ENCODE measurements around the gene NTM. TPM values are rescaled to one million over a fixed set of nuclear protein-coding genes. Genes with fewer than 3 reads are reported as not detected.

The NTM gene
- total RNA-seq, 2 donors from 2014 or later: 1.7 to 3.6 TPM

DNA sequence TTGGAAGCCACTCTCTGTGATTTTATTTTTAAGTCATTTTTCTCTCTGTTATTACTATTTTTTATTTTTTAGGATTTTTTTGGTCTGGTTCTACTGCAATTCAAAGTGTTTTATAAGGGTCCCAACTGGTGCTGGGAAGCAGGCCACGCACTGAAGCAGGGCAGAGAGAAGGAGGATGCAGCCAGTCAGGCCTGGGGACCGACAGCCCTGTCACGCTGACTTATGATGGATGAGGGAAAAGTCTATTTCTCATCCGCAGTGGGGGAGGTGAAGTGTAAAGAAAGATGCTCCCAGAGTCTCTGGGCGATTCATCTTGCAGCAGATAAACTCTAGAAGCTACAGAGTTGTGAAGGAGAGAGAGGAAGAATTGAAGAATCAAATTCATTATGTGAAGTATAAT is 191.6 kb downstream of the NTM start:
- no peak overlapping the region for H3K4me3 ChIP-seq (ENCODE audit: low read length)
- H3K4me1 ChIP-seq (ENCODE audit: control insufficient read depth, insufficient read depth, low read length): no peaks in the 10 kb centered on the region
- Mint-ChIP-seq H3K36me3 (ENCODE audit: low read depth) (no peaks in the 10 kb centered on the region), H3K27ac (no peak overlapping the region), H3K9me3 (peaks cover 1% of the 10 kb centered on the region), H3K4me3 (no peak overlapping the region), H3K4me1 (peaks cover 15% of the 10 kb centered on the region), H3K27me3 (ENCODE audit: insufficient read depth) (no peaks in the 10 kb centered on the region)
- no peaks in the 10 kb centered on the region for H3K27me3 ChIP-seq (ENCODE audit: control insufficient read depth, insufficient read depth, low read length, poor library complexity, severe bottlenecking)
- no peak overlapping the region for H3K9ac ChIP-seq (ENCODE audit: extremely low read depth, low read length, poor library complexity, severe bottlenecking)
- TF ChIP-seq, protein P1, sequence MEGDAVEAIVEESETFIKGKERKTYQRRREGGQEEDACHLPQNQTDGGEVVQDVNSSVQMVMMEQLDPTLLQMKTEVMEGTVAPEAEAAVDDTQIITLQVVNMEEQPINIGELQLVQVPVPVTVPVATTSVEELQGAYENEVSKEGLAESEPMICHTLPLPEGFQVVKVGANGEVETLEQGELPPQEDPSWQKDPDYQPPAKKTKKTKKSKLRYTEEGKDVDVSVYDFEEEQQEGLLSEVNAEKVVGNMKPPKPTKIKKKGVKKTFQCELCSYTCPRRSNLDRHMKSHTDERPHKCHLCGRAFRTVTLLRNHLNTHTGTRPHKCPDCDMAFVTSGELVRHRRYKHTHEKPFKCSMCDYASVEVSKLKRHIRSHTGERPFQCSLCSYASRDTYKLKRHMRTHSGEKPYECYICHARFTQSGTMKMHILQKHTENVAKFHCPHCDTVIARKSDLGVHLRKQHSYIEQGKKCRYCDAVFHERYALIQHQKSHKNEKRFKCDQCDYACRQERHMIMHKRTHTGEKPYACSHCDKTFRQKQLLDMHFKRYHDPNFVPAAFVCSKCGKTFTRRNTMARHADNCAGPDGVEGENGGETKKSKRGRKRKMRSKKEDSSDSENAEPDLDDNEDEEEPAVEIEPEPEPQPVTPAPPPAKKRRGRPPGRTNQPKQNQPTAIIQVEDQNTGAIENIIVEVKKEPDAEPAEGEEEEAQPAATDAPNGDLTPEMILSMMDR (conservative IDR thresholded peaks at IDR 0.05): no peak
- WGBS, 2 experiments (ENCODE audit: insufficient coverage in 1 of 2, insufficient read length in 1 of 2): 87 to 90% methylated on average over 2 to 5 of the region's 5 CpGs
- H3K27ac ChIP-seq (ENCODE audit: low read depth, low read length): peak overlapping the region; percentile 6
- DNase-seq: no peak
- no peaks in the 10 kb centered on the region for H3K9me3 ChIP-seq (ENCODE audit: control insufficient read depth, low read length)
- no peaks in the 10 kb centered on the region for H3K36me3 ChIP-seq (ENCODE audit: control insufficient read depth, insufficient read depth, low read length)

DNA sequence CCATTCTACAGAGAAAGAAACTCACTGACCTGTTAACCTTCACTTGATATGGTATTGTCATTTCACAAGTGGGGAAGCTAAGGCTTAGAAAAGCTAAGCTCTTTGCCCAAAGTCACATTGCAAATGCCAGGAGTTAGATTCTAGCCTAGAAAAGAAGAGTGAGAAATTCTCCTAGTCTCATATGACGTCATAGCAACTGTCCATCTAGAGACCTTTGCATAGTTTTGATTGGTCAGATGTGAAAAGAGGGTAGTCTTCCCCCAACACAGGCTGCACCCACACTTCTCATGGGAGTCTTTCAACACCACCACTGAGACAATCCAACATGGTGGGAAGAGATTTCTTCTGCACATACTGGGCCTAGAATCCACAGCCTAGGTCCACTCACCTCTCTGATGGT is 197.9 kb downstream of the NTM start:
- Mint-ChIP-seq H3K4me1 (peaks cover 6% of the 10 kb centered on the region), H3K9me3 (no peaks in the 10 kb centered on the region), H3K36me3 (ENCODE audit: low read depth) (no peaks in the 10 kb centered on the region), H3K27ac (no peak overlapping the region), H3K27me3 (ENCODE audit: insufficient read depth) (no peaks in the 10 kb centered on the region), H3K4me3 (no peak overlapping the region)
- H3K27me3 ChIP-seq (ENCODE audit: control insufficient read depth, insufficient read depth, low read length, poor library complexity, severe bottlenecking): no peaks in the 10 kb centered on the region
- no peaks in the 10 kb centered on the region for H3K9me3 ChIP-seq (ENCODE audit: control insufficient read depth, low read length)
- no peaks in the 10 kb centered on the region for H3K4me1 ChIP-seq (ENCODE audit: control insufficient read depth, insufficient read depth, low read length)
- no peaks in the 10 kb centered on the region for H3K36me3 ChIP-seq (ENCODE audit: control insufficient read depth, insufficient read depth, low read length)
- 75 to 100% methylated on average over 1 of the region's 1 CpG for WGBS, 2 experiments (ENCODE audit: insufficient coverage in 1 of 2, insufficient read length in 1 of 2)
- no peak overlapping the region for H3K27ac ChIP-seq (ENCODE audit: low read depth, low read length)
- no peak for DNase-seq
- no peak overlapping the region for H3K9ac ChIP-seq (ENCODE audit: extremely low read depth, low read length, poor library complexity, severe bottlenecking)
- TF ChIP-seq, protein P1 (conservative IDR thresholded peaks at IDR 0.05): no peak
- H3K4me3 ChIP-seq (ENCODE audit: low read length): no peak overlapping the region

DNA sequence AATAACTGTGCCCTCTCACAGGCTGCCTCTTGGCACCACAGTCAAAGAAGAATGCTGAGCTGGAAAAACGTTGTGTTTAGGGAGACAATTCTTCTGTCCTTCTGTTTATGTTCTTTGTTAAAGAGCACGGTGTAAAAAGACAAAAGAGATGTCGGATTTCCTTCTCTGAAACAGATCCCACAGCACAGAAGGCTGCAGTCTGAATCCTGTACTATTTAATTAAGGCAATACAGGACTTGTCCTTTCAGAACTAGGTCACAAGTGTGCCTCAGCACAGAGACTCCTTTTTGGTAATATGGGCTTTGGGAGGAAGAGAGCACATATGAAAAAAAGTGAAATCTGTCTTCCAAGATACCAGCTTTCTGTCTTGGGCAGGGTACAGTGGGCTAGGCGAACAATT is 201.2 kb downstream of the NTM start:
- H3K27ac Mint-ChIP-seq: no peak overlapping the region
- no peak for DNase-seq
- H3K36me3 Mint-ChIP-seq (ENCODE audit: low read depth): no peaks in the 10 kb centered on the region
- Histone ChIP-seq H3K9ac (ENCODE audit: extremely low read depth, low read length, poor library complexity, severe bottlenecking) (no peak overlapping the region), H3K4me1 (ENCODE audit: control insufficient read depth, insufficient read depth, low read length) (no peaks in the 10 kb centered on the region), H3K9me3 (ENCODE audit: control insufficient read depth, low read length) (no peaks in the 10 kb centered on the region), H3K27me3 (ENCODE audit: control insufficient read depth, insufficient read depth, low read length, poor library complexity, severe bottlenecking) (no peaks in the 10 kb centered on the region), H3K36me3 (ENCODE audit: control insufficient read depth, insufficient read depth, low read length) (no peaks in the 10 kb centered on the region), H3K27ac (ENCODE audit: low read depth, low read length) (no peak overlapping the region), H3K4me3 (ENCODE audit: low read length) (no peak overlapping the region)
- H3K4me1 Mint-ChIP-seq: peaks cover 4% of the 10 kb centered on the region
- 81 to 100% methylated on average over 2 to 4 of the region's 4 CpGs for WGBS, 2 experiments (ENCODE audit: insufficient coverage in 1 of 2, insufficient read length in 1 of 2)
- H3K9me3 Mint-ChIP-seq: no peaks in the 10 kb centered on the region
- TF ChIP-seq, protein P1 (conservative IDR thresholded peaks at IDR 0.05): no peak
- H3K27me3 Mint-ChIP-seq (ENCODE audit: insufficient read depth): no peaks in the 10 kb centered on the region
- no peak overlapping the region for H3K4me3 Mint-ChIP-seq
